HEK293T (cell line): Measurements from ENCODE around the gene TCERG1L.

ENCODE experiments used
- BHLHE40 ChIP-seq: fragments of 450-650 bp; IDR thresholded peaks from 2 replicates; pipeline ENCODE4 v1.6.1; 2016; ENCODE audit warnings: mild to moderate bottlenecking, moderate library complexity, borderline replicate concordance
- CTBP1 ChIP-seq: fragments of 450-650 bp; IDR thresholded peaks from 2 replicates; pipeline ENCODE4 v1.6.1; 2016; ENCODE audit warnings: borderline replicate concordance
- ELF4 ChIP-seq: fragments of 450-650 bp; IDR thresholded peaks from 2 replicates; pipeline ENCODE4 v1.6.1; 2017; ENCODE audit warnings: antibody characterized with exemption
- FOXK2 ChIP-seq: fragments of 450-650 bp; IDR thresholded peaks from 2 replicates; pipeline ENCODE4 v1.6.1; 2016; ENCODE audit warnings: mild to moderate bottlenecking
- FOXM1 ChIP-seq: fragments of 450-650 bp; IDR thresholded peaks from 2 replicates; pipeline ENCODE4 v1.6.1; 2017; ENCODE audit warnings: mild to moderate bottlenecking, borderline replicate concordance
- LEF1 ChIP-seq: fragments of 450-650 bp; IDR thresholded peaks from 2 replicates; pipeline ENCODE4 v1.6.1; 2017; ENCODE audit warnings: mild to moderate bottlenecking, borderline replicate concordance
- NFRKB ChIP-seq: fragments of 450-650 bp; IDR thresholded peaks from 2 replicates; pipeline ENCODE4 v1.6.1; 2016; ENCODE audit warnings: mild to moderate bottlenecking, moderate library complexity
- SP1 ChIP-seq: fragments of 450-650 bp; IDR thresholded peaks from 2 replicates; pipeline ENCODE4 v1.6.1; 2017
- SUZ12 ChIP-seq: fragments of 450-650 bp; IDR thresholded peaks from 2 replicates; pipeline ENCODE4 v1.6.1; 2016; ENCODE audit warnings: mild to moderate bottlenecking
- ZNF384 ChIP-seq: fragments of 450-650 bp; IDR thresholded peaks from 2 replicates; pipeline ENCODE4 v1.6.1; 2016

DNA sequence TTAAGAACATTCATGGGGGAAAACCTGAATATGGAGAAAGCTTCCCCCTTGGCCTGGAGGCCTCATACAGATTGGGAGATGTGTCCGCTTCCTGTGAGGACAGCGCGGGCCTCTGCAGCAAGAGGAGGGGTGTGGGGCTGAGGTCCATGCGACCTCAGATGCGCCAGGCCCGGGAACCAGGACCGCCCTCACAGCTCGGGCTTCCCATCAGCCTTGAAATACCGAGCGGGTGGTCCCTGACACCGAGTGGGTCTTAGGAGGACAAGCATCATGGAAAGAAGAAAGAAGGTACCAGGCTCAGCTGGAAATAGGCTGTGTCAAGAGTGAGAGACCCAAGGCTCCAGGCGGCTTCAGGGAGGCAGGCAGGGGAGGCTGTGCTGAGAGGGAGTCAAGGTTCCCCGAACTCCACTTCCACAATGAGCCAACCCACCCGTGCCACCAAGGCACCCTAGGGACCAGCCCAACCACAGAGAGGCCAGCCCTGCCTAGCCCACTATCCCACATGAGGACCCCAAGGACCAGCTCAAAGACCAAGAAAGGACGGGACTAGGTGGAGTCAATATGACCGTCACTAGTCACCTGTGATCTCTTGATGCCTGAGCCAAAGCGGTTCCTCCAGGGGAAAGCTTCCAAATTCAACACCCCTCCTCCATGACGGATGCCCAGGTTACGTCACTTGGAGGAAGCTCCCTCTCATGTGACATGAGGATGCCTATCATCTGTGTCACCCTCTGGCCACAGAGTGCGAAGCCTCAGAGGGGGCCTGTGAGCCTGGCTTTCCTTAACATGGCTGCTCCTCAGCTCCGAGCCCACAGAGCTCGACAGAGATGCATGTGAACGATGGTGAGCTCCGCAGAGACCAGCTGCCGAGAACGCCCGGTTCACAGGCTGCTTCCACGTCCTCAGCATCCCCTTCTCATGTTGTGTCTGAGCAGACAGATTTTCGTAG is 103.7 kb downstream of the TCERG1L start:
- TF ChIP-seq SUZ12: no peak
- no peak for TF ChIP-seq LEF1
- TF ChIP-seq CTBP1: no peak
- TF ChIP-seq SP1: no peak
- TF ChIP-seq FOXM1: no peak
- no peak for TF ChIP-seq ZNF384
- TF ChIP-seq FOXK2: no peak
- no peak for TF ChIP-seq ELF4
- TF ChIP-seq NFRKB: no peak
- no peak for TF ChIP-seq BHLHE40
